Motor neuron (in vitro differentiated cells): ENCODE data around the gene EEF1AKMT1. TPM values are rescaled to one million over a fixed set of nuclear protein-coding genes. Genes with fewer than 3 reads are reported as not detected.
A peak's percentile ranks its signal among the peaks of the same experiment; 100 is the strongest.
"Not testable (repeated sequence)": the region's sequence is repeated elsewhere in the genome, so short reads cannot be mapped to it uniquely, and the experiment has no call there.

Experiments used
- ATAC-seq, 8 experiments: fragments of 200-7000 bp; cut with Tn5 transposase; replicated peaks in 6 of 8; 2 replicates each; pipeline ENCODE4 v1.8.0; 2021; ENCODE audit warnings: mild to moderate bottlenecking in 8 of 8, moderate library complexity in 8 of 8
- H3K27ac ChIP-seq, 2 donors: fragments of 250-450 bp; sonication (Bioruptor Pico); 2 replicates each; pipeline ENCODE4 v1.9.0; 2021; ENCODE audit warnings: antibody characterized with exemption in 2 of 2, mild to moderate bottlenecking in 2 of 2, moderate library complexity in 1 of 2
- H3K4me1 ChIP-seq, 2 donors: fragments of 250-450 bp; sonication (Bioruptor Pico); replicated peaks in 1 of 2; 2 replicates each; pipeline ENCODE4 v1.6.1; 2021; ENCODE audit warnings: antibody characterized with exemption in 2 of 2, mild to moderate bottlenecking in 2 of 2, moderate library complexity in 1 of 2
- H3K4me3 ChIP-seq, 5 donors: fragments of 250-450 bp; sonication (Bioruptor Pico); 2 replicates each; pipeline ENCODE4 v1.9.0; 2021; ENCODE audit warnings: antibody characterized with exemption in 5 of 5, mild to moderate bottlenecking in 5 of 5, moderate library complexity in 4 of 5
- WGBS, 10 experiments: fragments of 450-650 bp; shearing (Covaris generic); methylation state at CpG; one replicate each; pipeline ENCODE4 v1.0.0; 2022; 5-methylcytosine and 5-hydroxymethylcytosine counted together
- in situ Hi-C, 9 experiments: fragments of 400-800 bp; cut with MboI; loops; one replicate each; pipeline ENCODE4 v1.15.0; 2021; ENCODE audit warnings: low sequenced_read_pairs in 9 of 9, low pct_unique_long_range_greater_than_20kb in 2 of 9; ENCODE audit not compliant: unreplicated experiment in 9 of 9
- total RNA-seq, 8 experiments: library from RNA; unstranded; fragments of 300-600 nt; gene quantifications; 2 replicates each; pipeline versions ENCODE4 v1.2.3 to v1.2.4, GENCODE V29; 2022

The EEF1AKMT1 gene
- total RNA-seq, 8 experiments from 2014 or later, result 7.3 to 15.0 (median 9.8) TPM

GRCh38 chr13:20700288-20700687, 73.5 kb downstream of the EEF1AKMT1 start:
- no peak overlapping the region for H3K27ac ChIP-seq
- ATAC-seq, result peak in 1 of 8 experiments; percentile 9
- WGBS, 10 experiments, result 58 to 100% (median 84%) methylated on average over 2 to 6 of the region's 6 CpGs
- no peak overlapping the region for H3K4me3 ChIP-seq
- H3K4me1 ChIP-seq, result peaks cover 12 to 13% of the 10 kb centered on the region in 2 donors
- in situ Hi-C loops, result loop anchor here in 3 of 9 experiments (25.0 kb wide), 2 partner anchors 137 to 212 kb away; partner anchors contain the start of gene XPO4 (in 3 of the 3)

GRCh38 chr13:20699715-20700114, 74.0 kb downstream of the EEF1AKMT1 start:
- ATAC-seq, result no peak

GRCh38 chr13:20696073-20696472, 77.7 kb downstream of the EEF1AKMT1 start:
- WGBS, 10 experiments, result 23 to 77% (median 53%) methylated on average over 2 to 4 of the region's 4 CpGs; no CpG with 5 or more reads in 1 of the 10 experiments
- Histone ChIP-seq H3K4me3 (no peak overlapping the region), H3K27ac (no peak overlapping the region), H3K4me1 (no peaks in the 10 kb centered on the region)
- no peak for ATAC-seq
- in situ Hi-C loops, result no loop called here

More at GRCh38 chr13:20699715-20700114, 74.0 kb downstream of the EEF1AKMT1 start:
- H3K27ac ChIP-seq, result no peak overlapping the region
- in situ Hi-C loops, result loop anchor here in 3 of 9 experiments (25.0 kb wide), 2 partner anchors 138 to 213 kb away; partner anchors contain the start of gene XPO4 (in 3 of the 3)
- H3K4me3 ChIP-seq, result no peak overlapping the region
- 50 to 100% (median 87%) methylated on average over 1 to 8 of the region's 9 CpGs; no CpG with 5 or more reads in 1 of the 10 experiments for WGBS, 10 experiments
- peaks cover 12 to 13% of the 10 kb centered on the region in 2 donors for H3K4me1 ChIP-seq

GRCh38 chr13:20691616-20692015, 82.1 kb downstream of the EEF1AKMT1 start:
- in situ Hi-C loops, result no loop called here
- H3K4me1 ChIP-seq, result peaks cover 2 to 3% of the 10 kb centered on the region in 2 donors
- ATAC-seq, result no peak
- 0 to 100% (median 60%) methylated on average over 1 to 4 of the region's 4 CpGs; no CpG with 5 or more reads in 3 of the 10 experiments for WGBS, 10 experiments
- H3K27ac ChIP-seq, result no peak overlapping the region
- H3K4me3 ChIP-seq, result no peak overlapping the region

GRCh38 chr13:20689291-20689690, 84.5 kb downstream of the EEF1AKMT1 start:
- H3K4me3 ChIP-seq, result no peak overlapping the region
- WGBS, 10 experiments, result 71 to 100% (median 100%) methylated on average over 2 to 3 of the region's 3 CpGs; no CpG with 5 or more reads in 2 of the 10 experiments
- in situ Hi-C loops, result no loop called here
- ATAC-seq, result no peak
- H3K27ac ChIP-seq, result no peak overlapping the region
- peaks cover 2 to 3% of the 10 kb centered on the region in 2 donors for H3K4me1 ChIP-seq

- H3K27ac ChIP-seq, result no peak overlapping the region
- in situ Hi-C loops, result no loop called here
- H3K4me1 ChIP-seq, result peaks cover 3 to 6% of the 10 kb centered on the region in 2 donors
- peak in 2 of 8 experiments; percentile 36 to 63 for ATAC-seq
- WGBS, 10 experiments, result 39 to 100% (median 65%) methylated on average over 1 to 4 of the region's 4 CpGs
- H3K4me3 ChIP-seq, result no peak overlapping the region
Measured at GRCh38 chr13:20686863-20687579, 86.7 kb downstream of the EEF1AKMT1 start.

- WGBS, 10 experiments, result 71 to 100% (median 100%) methylated on average over 1 of the region's 1 CpG; no CpG with 5 or more reads in 3 of the 10 experiments
- H3K4me3 ChIP-seq, result no peak overlapping the region
- in situ Hi-C loops, result no loop called here
- ATAC-seq, result no peak
- H3K4me1 ChIP-seq, result peaks cover 3 to 12% of the 10 kb centered on the region in 2 donors
- no peak overlapping the region for H3K27ac ChIP-seq
Measured at GRCh38 chr13:20686167-20686566, 87.6 kb downstream of the EEF1AKMT1 start.

- WGBS, 10 experiments, result 45 to 86% (median 53%) methylated on average over 4 to 6 of the region's 6 CpGs; no CpG with 5 or more reads in 6 of the 10 experiments
- H3K4me3 ChIP-seq, result no peak overlapping the region
- ATAC-seq, result no peak
- in situ Hi-C loops, result no loop called here
- peaks cover 3 to 12% of the 10 kb centered on the region in 2 donors for H3K4me1 ChIP-seq
- H3K27ac ChIP-seq, result no peak overlapping the region
Measured at GRCh38 chr13:20685092-20685491, 88.7 kb downstream of the EEF1AKMT1 start.

GRCh38 chr13:20684546-20684945, 89.2 kb downstream of the EEF1AKMT1 start:
- 0 to 80% (median 50%) methylated on average over 1 to 11 of the region's 18 CpGs; no CpG with 5 or more reads in 3 of the 10 experiments for WGBS, 10 experiments
- peaks cover 3 to 12% of the 10 kb centered on the region in 2 donors for H3K4me1 ChIP-seq
- in situ Hi-C loops, result no loop called here
- H3K27ac ChIP-seq, result no peak overlapping the region
- peak in 1 of 8 experiments; percentile 39 for ATAC-seq
- no peak overlapping the region for H3K4me3 ChIP-seq

- Histone ChIP-seq H3K27ac (no peak overlapping the region), H3K4me1 (peaks cover 3 to 12% of the 10 kb centered on the region in 2 donors), H3K4me3 (no peak overlapping the region)
- ATAC-seq, result no peak
- in situ Hi-C loops, result no loop called here
- 57 to 95% (median 87%) methylated on average over 1 to 4 of the region's 4 CpGs; no CpG with 5 or more reads in 4 of the 10 experiments for WGBS, 10 experiments
Measured at GRCh38 chr13:20684041-20684440, 89.7 kb downstream of the EEF1AKMT1 start.

GRCh38 chr13:20682061-20682460, 91.7 kb downstream of the EEF1AKMT1 start:
- H3K27ac ChIP-seq, result no peak overlapping the region
- 18 to 90% (median 55%) methylated on average over 1 of the region's 1 CpG; no CpG with 5 or more reads in 6 of the 10 experiments for WGBS, 10 experiments
- no peak for ATAC-seq
- peaks cover 5 to 15% of the 10 kb centered on the region in 2 donors for H3K4me1 ChIP-seq
- in situ Hi-C loops, result no loop called here
- H3K4me3 ChIP-seq, result no peak overlapping the region

GRCh38 chr13:20681481-20681880, 92.3 kb downstream of the EEF1AKMT1 start:
- H3K4me3 ChIP-seq, ATAC-seq, in situ Hi-C loops, H3K27ac ChIP-seq: not testable (repeated sequence)
- peaks cover 4 to 15% of the 10 kb centered on the region in 2 donors for H3K4me1 ChIP-seq
- WGBS, 10 experiments, result 0 to 100% (median 77%) methylated on average over 1 to 4 of the region's 5 CpGs

- Histone ChIP-seq H3K4me3 (no peak overlapping the region), H3K4me1 (peaks cover 4 to 15% of the 10 kb centered on the region in 2 donors), H3K27ac (no peak overlapping the region)
- WGBS, 10 experiments, result 83 to 100% (median 98%) methylated on average over 1 to 10 of the region's 10 CpGs
- in situ Hi-C loops, result no loop called here
- ATAC-seq, result no peak
Measured at GRCh38 chr13:20680416-20681080, 93.2 kb downstream of the EEF1AKMT1 start.
